GM12878 (cell line): ENCODE data around the gene RCE1. TPM values are rescaled to one million over a fixed set of nuclear protein-coding genes. Genes with fewer than 3 reads are reported as not detected.

ENCODE experiments used
- ATAC-seq: fragments of 200-7000 bp; cut with Tn5 transposase; 3 replicates; pipeline ENCODE4 v1.9.1; 2020; ENCODE audit warnings: mild to moderate bottlenecking, moderate library complexity
- BruUV-seq: library from RNA; stranded (reverse); fragments of 400-500 nt; replicated peaks from 2 replicates; lab custom pipeline; 2021; lab: Mats Ljungman, UMichigan
- CTCF ChIA-PET: fragments of 300-600 bp; sonication (Branson Sonifier 250); formaldehyde crosslinking; extraction: SDS; loops from one replicate; lab custom pipeline; 2021; ENCODE audit warnings: inconsistent platforms; lab: Yijun Ruan, JAX
- POLR2A ChIA-PET: fragments of 350-600 bp; formaldehyde crosslinking; extraction: SDS; loops from one replicate; lab custom pipeline; 2021; ENCODE audit warnings: inconsistent platforms; lab: Charles Lee
- RAD21 ChIA-PET: fragments of 300-600 bp; sonication (Branson Sonifier 250); formaldehyde crosslinking; loops from one replicate; lab custom pipeline; 2023; ENCODE audit warnings: antibody characterized with exemption; ENCODE audit not compliant: unreplicated experiment; lab: Charles Lee
- SMC1A ChIA-PET: fragments of 300-600 bp; sonication (Branson Sonifier 250); formaldehyde crosslinking; loops from one replicate; lab custom pipeline; 2023; ENCODE audit not compliant: unreplicated experiment, uncharacterized antibody; lab: Charles Lee
- DNase-seq: peaks from one replicate; pipeline ENCODE4 v3.0.0-alpha.2; 2011; ENCODE audit warnings: low read depth, low spot score
- FAIRE-seq: peaks from 3 replicates; lab custom pipeline; 2011; peaks lifted over from hg19 to GRCh38; lab: Jason Lieb, UNC
- H2AFZ ChIP-seq: 2 replicates; pipeline ENCODE4 v1.6.0; 2011; ENCODE audit warnings: low read depth, low read length, control low read depth; ENCODE audit not compliant: control insufficient read depth
- H3K27ac ChIP-seq: 2 replicates; pipeline ENCODE4 v1.5.1; 2011; ENCODE audit warnings: control low read depth; ENCODE audit not compliant: control insufficient read depth, insufficient read depth
- H3K27me3 ChIP-seq, 2 experiments: replicated peaks in 1 of 2; 2 replicates each; pipeline versions ENCODE4 v1.6.0 to v1.6.1; 2011; ENCODE audit warnings: low read length in 1 of 2; ENCODE audit not compliant: control insufficient read depth in 2 of 2, insufficient read depth in 2 of 2
- H3K36me3 ChIP-seq, 2 experiments: 2 replicates each; pipeline ENCODE4 v1.5.1; 2011; ENCODE audit warnings: low read length in 1 of 2; ENCODE audit not compliant: control insufficient read depth in 2 of 2, insufficient read depth in 2 of 2
- H3K4me1 ChIP-seq: 2 replicates; pipeline ENCODE4 v1.6.1; 2011; ENCODE audit warnings: mild to moderate bottlenecking, low read length, moderate library complexity, mixed read lengths; ENCODE audit not compliant: control insufficient read depth, insufficient read depth
- H3K4me2 ChIP-seq: 2 replicates; pipeline ENCODE4 v1.6.0; 2011; ENCODE audit warnings: control low read depth; ENCODE audit not compliant: control insufficient read depth, insufficient read depth
- H3K4me3 ChIP-seq: fragments of 200-600 bp; sonication (generic); 2 replicates; pipeline ENCODE4 v1.5.1; 2016
- H3K79me2 ChIP-seq: 2 replicates; pipeline ENCODE4 v1.6.0; 2011; ENCODE audit warnings: low read length; ENCODE audit not compliant: control insufficient read depth, insufficient read depth
- H3K9ac ChIP-seq: 2 replicates; pipeline ENCODE4 v1.8.0; 2011; ENCODE audit warnings: low read length, control low read depth, mixed read lengths; ENCODE audit not compliant: control insufficient read depth, insufficient read depth
- H3K9me3 ChIP-seq: replicated peaks from 3 replicates; pipeline ENCODE4 v1.5.1; 2011; ENCODE audit warnings: mild to moderate bottlenecking, low read length; ENCODE audit not compliant: control insufficient read depth, insufficient read depth
- H4K20me1 ChIP-seq: 2 replicates; pipeline ENCODE4 v1.6.0; 2011; ENCODE audit not compliant: control insufficient read depth, insufficient read depth
- ATF7 ChIP-seq: fragments of 450-650 bp; IDR thresholded peaks from 2 replicates; pipeline ENCODE4 v1.6.1; 2016; ENCODE audit warnings: low read depth, mild to moderate bottlenecking
- BACH1 ChIP-seq: fragments of 450-650 bp; IDR thresholded peaks from 2 replicates; pipeline ENCODE4 v1.6.1; 2017; ENCODE audit warnings: mild to moderate bottlenecking, borderline replicate concordance
- BHLHE40 ChIP-seq, 2 experiments: fragments of 450-650 bp in 1 of 2; IDR thresholded peaks; 2 replicates each; pipeline ENCODE4 v1.6.1; 2011 to 2017; ENCODE audit warnings: low read depth in 2 of 2, borderline replicate concordance in 1 of 2, improper control_type of control experiment in 1 of 2, low read length in 1 of 2, mild to moderate bottlenecking in 1 of 2
- CEBPB ChIP-seq, 2 experiments: fragments of 150-350 bp in 1 of 2; IDR thresholded peaks; 2 replicates each; pipeline ENCODE4 v1.6.1; 2012 to 2014; ENCODE audit warnings: low read depth in 2 of 2, low read length in 2 of 2, borderline replicate concordance in 1 of 2, inconsistent platforms in 1 of 2
- CREB1 ChIP-seq: IDR thresholded peaks from 2 replicates; pipeline ENCODE4 v1.6.1; 2012; ENCODE audit warnings: low read depth, mild to moderate bottlenecking, inconsistent platforms
- DPF2 ChIP-seq: fragments of 450-650 bp; IDR thresholded peaks from 2 replicates; pipeline ENCODE4 v1.6.1; 2017; ENCODE audit warnings: mild to moderate bottlenecking
- EGR1 ChIP-seq, 2 experiments: IDR thresholded peaks; 1 replicate in 1 of 2; 2 replicates in 1 of 2; pipeline ENCODE4 v1.6.1; 2011 to 2012; ENCODE audit warnings: low read depth in 2 of 2, low read length in 2 of 2, borderline replicate concordance in 1 of 2, mild to moderate bottlenecking in 1 of 2, moderate library complexity in 1 of 2
- IKZF1 ChIP-seq: fragments of 450-650 bp; conservative IDR thresholded peaks from 2 replicates; pipeline ENCODE4 v1.6.1; 2017; ENCODE audit warnings: antibody characterized with exemption, mild to moderate bottlenecking
- LARP7 ChIP-seq: fragments of 450-650 bp; IDR thresholded peaks from 2 replicates; pipeline ENCODE4 v1.6.1; 2017; ENCODE audit warnings: mild to moderate bottlenecking
- MEF2B ChIP-seq: fragments of 450-650 bp; IDR thresholded peaks from 2 replicates; pipeline ENCODE4 v1.6.1; 2018; ENCODE audit warnings: mild to moderate bottlenecking, moderate library complexity; ENCODE audit not compliant: partially characterized antibody, poor library complexity, severe bottlenecking
- MYC ChIP-seq: IDR thresholded peaks from 2 replicates; pipeline ENCODE4 v1.6.1; 2011; ENCODE audit warnings: mild to moderate bottlenecking, low read length, moderate library complexity, inconsistent platforms; ENCODE audit not compliant: insufficient read depth, insufficient replicate concordance, insufficient read length, severe bottlenecking
- PAX5 ChIP-seq: IDR thresholded peaks from 2 replicates; pipeline ENCODE4 v1.6.1; 2011; ENCODE audit warnings: low read depth, low read length, borderline replicate concordance
- POU2F2 ChIP-seq: IDR thresholded peaks from 3 replicates; pipeline ENCODE4 v1.6.1; 2011; ENCODE audit warnings: low read depth, mild to moderate bottlenecking, low read length, borderline replicate concordance
- RAD51 ChIP-seq: fragments of 450-650 bp; IDR thresholded peaks from 2 replicates; pipeline ENCODE4 v1.6.1; 2016; ENCODE audit warnings: moderate library complexity, mild to moderate bottlenecking, inconsistent platforms
- RB1 ChIP-seq: fragments of 450-650 bp; formaldehyde crosslinking; IDR thresholded peaks from 2 replicates; pipeline ENCODE4 v1.6.1; 2017; ENCODE audit warnings: mild to moderate bottlenecking, borderline replicate concordance
- RCOR1 ChIP-seq: conservative IDR thresholded peaks from 2 replicates; pipeline ENCODE4 v1.6.1; 2012; ENCODE audit warnings: low read depth, low read length, improper control_type of control experiment
- SIN3A ChIP-seq: IDR thresholded peaks from 2 replicates; pipeline ENCODE4 v1.6.1; 2012; ENCODE audit warnings: low read depth, low read length, improper control_type of control experiment
- SPI1 ChIP-seq: IDR thresholded peaks from 2 replicates; pipeline ENCODE4 v1.6.1; 2011; ENCODE audit warnings: low read depth, mild to moderate bottlenecking, low read length, moderate library complexity, borderline replicate concordance; ENCODE audit not compliant: insufficient read depth
- STAT1 ChIP-seq: fragments of 450-650 bp; conservative IDR thresholded peaks from 2 replicates; pipeline ENCODE4 v1.6.1; 2014; ENCODE audit warnings: antibody characterized with exemption, mild to moderate bottlenecking
- TARDBP ChIP-seq: IDR thresholded peaks from 2 replicates; pipeline ENCODE4 v1.6.1; 2016; ENCODE audit warnings: borderline replicate concordance
- TCF12 ChIP-seq: IDR thresholded peaks from 2 replicates; pipeline ENCODE4 v1.6.1; 2011; ENCODE audit warnings: low read depth, mild to moderate bottlenecking, low read length
- YY1 ChIP-seq: IDR thresholded peaks from 2 replicates; pipeline ENCODE4 v1.6.1; 2011; ENCODE audit warnings: low read depth, mild to moderate bottlenecking, low read length
- WGBS: methylation state at CpG from one replicate; pipeline ENCODE4 v1.1.6; 2016; ENCODE audit warnings: low lambda C conversion rate; ENCODE audit not compliant: insufficient replicate concordance, insufficient coverage; ENCODE audit errors: missing lambda C conversion rate; 5-methylcytosine and 5-hydroxymethylcytosine counted together
- in situ Hi-C: fragments of 300-500 bp; cut with MboI; formaldehyde crosslinking; loops from 9 replicates; pipeline ENCODE4 v1.14.3; 2018; ENCODE audit warnings: mixed read lengths
- intact Hi-C: fragments of 100-400 bp; cut with micrococcal nuclease; formaldehyde crosslinking; loops from one replicate; pipeline ENCODE4 v1.14.2; 2022; ENCODE audit not compliant: unreplicated experiment
- polyA plus RNA-seq, 11 experiments: library from polyadenylated mRNA; depleted of rRNA in 4 of 11; unstranded in 6 of 11; stranded (reverse) in 5 of 11; fragments of >200 nt; fragmentation: Nextera tagmentation in 4 of 11; fragmentation: Illumina TruSeq in 1 of 11; extraction: Ambion mirVana in 4 of 11; extraction: Trizol in 1 of 11; gene quantifications; 1 replicate in 1 of 11; 2 replicates in 10 of 11; pipeline versions ENCODE4 v1.2.1 to v1.2.3, GENCODE V29; 2011 to 2016; ENCODE audit warnings: inconsistent platforms in 2 of 11, missing spikeins in 2 of 11, low read depth in 1 of 11
- total RNA-seq, 4 experiments: library from RNA; depleted of rRNA in 3 of 4; stranded (reverse); fragments of >200 nt in 3 of 4; fragmentation: Illumina TruSeq in 1 of 4; extraction: Trizol in 1 of 4; gene quantifications; 2 replicates each; pipeline versions ENCODE4 v1.2.1 to v1.2.3, GENCODE V29; 2013 to 2021
- TF ChIP-seq, protein P1 (sequence below): IDR thresholded peaks from 2 replicates; pipeline ENCODE4 v1.6.1; 2011; ENCODE audit warnings: borderline replicate concordance, low read depth, mild to moderate bottlenecking, moderate library complexity, mixed read lengths, low read length; ENCODE audit not compliant: insufficient read depth; ENCODE audit errors: extremely low read length

The RCE1 gene
- total and polyA plus RNA-seq, 10 of the 15 experiments (the other 5 are each of a cell fraction or from before 2014, with no cell fraction given) = 0.79 to 32.9 (median 16.4) TPM

DNA sequence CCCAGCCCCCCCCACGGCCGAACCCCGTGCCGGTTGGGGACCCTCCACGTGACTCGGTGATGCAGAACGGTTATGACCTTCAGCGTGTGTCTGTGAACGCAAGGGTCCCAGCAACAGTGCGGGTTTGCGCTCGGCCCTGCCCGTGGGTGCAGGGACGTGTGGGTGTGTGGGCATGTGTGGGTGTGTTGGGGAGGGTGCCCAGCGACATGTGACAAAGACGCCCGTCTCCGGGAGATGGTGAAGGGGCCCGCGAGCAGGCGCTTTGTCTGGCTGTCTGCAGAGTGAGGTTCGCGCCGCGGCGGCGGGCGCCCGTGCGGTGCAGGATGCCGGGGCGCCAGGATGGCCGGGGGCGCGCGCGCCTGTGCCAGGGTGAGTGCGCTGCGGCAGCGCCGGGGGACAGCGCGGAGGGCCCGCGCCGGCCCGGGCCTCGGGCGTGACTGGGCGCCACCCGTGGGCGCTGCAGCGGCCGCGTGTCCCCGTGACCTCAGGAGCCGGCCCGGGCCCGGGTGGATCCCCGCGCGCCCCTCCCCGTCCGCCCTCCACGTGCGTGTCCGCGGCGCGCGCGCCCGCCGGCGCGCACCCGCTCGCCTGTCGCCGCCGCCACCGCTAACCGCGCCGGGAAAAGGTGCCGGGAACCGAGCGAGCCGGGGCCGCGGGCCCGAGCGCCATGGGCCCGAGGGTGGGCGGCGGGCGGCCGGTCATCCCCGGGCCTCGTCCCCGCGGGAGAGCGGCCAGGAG lies 13.4 kb downstream of the RCE1 start, which contains the start of gene LRFN4:
TSS of gene LRFN4 (plus strand) at position 569 of the 738 bp plus-strand sequence. CDS start 681 bp downstream, outside the sequence.
- H3K36me3 ChIP-seq = no peaks in the 10 kb centered on the region
- peak within 1 kb of the TSS; percentile 64 for H3K4me3 ChIP-seq
- DNase-seq = no peak
- H3K9ac ChIP-seq = peak within 1 kb of the TSS; percentile 97
- POLR2A ChIA-PET = interaction anchor here (0.7 to 2.7 kb wide), 5 partner anchors 11 to 178 kb away, joined by 3 to 49 read pairs (median 3); partner anchors contain the start of genes RBM4B and RCE1
- SMC1A ChIA-PET = interaction anchor here (2.2 kb wide), 1 partner anchor 14 kb away, joined by 14 read pairs; the partner anchor contains the start of gene RCE1
- BruUV-seq = no TSS peak
- peak within 1 kb of the TSS; percentile 96 for H3K27ac ChIP-seq
- intact Hi-C loops (no loop called here), in situ Hi-C loops (no loop called here)
- WGBS = 1% methylated on average over 32 of the region's 103 CpGs
- no peaks in the 10 kb centered on the region for H3K27me3 ChIP-seq
- ATAC-seq = peak; percentile 59
- H3K4me2 ChIP-seq = peak within 1 kb of the TSS; percentile 94
- no peaks in the 10 kb centered on the region for H4K20me1 ChIP-seq
- peaks cover 8% of the 10 kb centered on the region for H3K79me2 ChIP-seq
- RAD21 ChIA-PET = interaction anchor here (1.0 to 1.3 kb wide), 3 partner anchors 11 to 22 kb away, joined by 3 to 10 read pairs (median 4); partner anchors contain the start of gene RCE1
- H2AFZ ChIP-seq = peak within 1 kb of the TSS; percentile 91
- peak; percentile 47 for FAIRE-seq
- no peaks in the 10 kb centered on the region for H3K9me3 ChIP-seq
- H3K4me1 ChIP-seq = peaks cover 6% of the 10 kb centered on the region
- CTCF ChIA-PET = interaction anchor here (0.7 to 1.7 kb wide), 4 partner anchors 15 to 470 kb away, joined by 3 to 5 read pairs (median 3); partner anchors contain the start of gene MRPL11
- TF ChIP-seq ATF7 (peak; percentile 46; the same call in 1 of the 2 replicates), LARP7 (peak; percentile 77; the same call in 1 of the 2 replicates), POU2F2 (no peak), CREB1 (0 out of 2 replicates have a peak, but pooled peaks have one; percentile 7), BHLHE40 (IDR thresholded peaks at IDR 0.05; ENCODE audit: borderline replicate concordance in 1 of 2, low read depth in 2 of 2, low read length in 1 of 2) (peak; percentile 80 to 96; a peak in 3 of 4 replicates), CEBPB (IDR thresholded peaks at IDR 0.05; ENCODE audit: borderline replicate concordance in 1 of 2, low read depth in 2 of 2, low read length in 2 of 2) (no peak), IKZF1 (peak; percentile 64; the same call in 1 of the 2 replicates), EGR1 (IDR thresholded peaks at IDR 0.05; ENCODE audit: borderline replicate concordance in 1 of 2, low read depth in 2 of 2, low read length in 2 of 2) (peak in 1 of 2 experiments; percentile 87; a peak in 2 of 3 replicates), SPI1 (no peak), RCOR1 (no peak), MEF2B (peak; percentile 76), BACH1 (peak; percentile 74; the same call in 1 of the 2 replicates), PAX5 (peak; percentile 73; the same call in 1 of the 2 replicates), RAD51 (peak; percentile 68), STAT1 (no peak), MYC (peak; percentile 24), RB1 (peak; percentile 27; the same call in 1 of the 2 replicates), SIN3A (0 out of 2 replicates have a peak, but pooled peaks have one; percentile 33), TARDBP (no peak), TCF12 (0 out of 2 replicates have a peak, but pooled peaks have one; percentile 9), DPF2 (peak; percentile 74; the same call in 1 of the 2 replicates), YY1 (0 out of 2 replicates have a peak, but pooled peaks have one; percentile 7)
- TF ChIP-seq, protein P1, sequence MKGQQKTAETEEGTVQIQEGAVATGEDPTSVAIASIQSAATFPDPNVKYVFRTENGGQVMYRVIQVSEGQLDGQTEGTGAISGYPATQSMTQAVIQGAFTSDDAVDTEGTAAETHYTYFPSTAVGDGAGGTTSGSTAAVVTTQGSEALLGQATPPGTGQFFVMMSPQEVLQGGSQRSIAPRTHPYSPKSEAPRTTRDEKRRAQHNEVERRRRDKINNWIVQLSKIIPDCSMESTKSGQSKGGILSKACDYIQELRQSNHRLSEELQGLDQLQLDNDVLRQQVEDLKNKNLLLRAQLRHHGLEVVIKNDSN = peak; percentile 80
